Astrocyte of the cerebellum (primary cell): ENCODE results near the gene PFN1.

Experiments used
- DNase-seq: peaks from one replicate; pipeline ENCODE4 v3.0.0-alpha.2; 2011; ENCODE audit warnings: low read depth
- H3K4me3 ChIP-seq: 2 replicates; pipeline ENCODE4 v1.5.1; 2011; ENCODE audit warnings: mild to moderate bottlenecking, low read depth, low read length, moderate library complexity
- CTCF ChIP-seq: IDR thresholded peaks from 2 replicates; pipeline ENCODE4 v1.5.1; 2012; ENCODE audit warnings: low read length, low read depth, moderate library complexity, mild to moderate bottlenecking; ENCODE audit errors: missing control alignments
- in situ Hi-C: cut with HindIII; loops from 2 replicates; pipeline ENCODE4 v1.10.0; 2017; ENCODE audit warnings: low sequenced_read_pairs

PFN1 gene

GRCh38 chr17:4948166-4948930 is at the start of gene PFN1:
Gene PFN1, minus strand, starts transcription at chr17:4948530. Its CDS starts 136 bp downstream, at chr17:4948394.
- in situ Hi-C loops: no loop called here
- peak; percentile 78 for DNase-seq

GRCh38 chr17:4997302-4998026 is 49.1 kb upstream of the PFN1 start, which contains the start of the genes INCA1 and KIF1C:
Gene INCA1, minus strand, starts transcription at chr17:4997522. Its CDS starts 3,085 bp downstream, at chr17:4994437.
Gene KIF1C, plus strand, starts transcription at chr17:4997950. Its CDS starts 2,297 bp downstream, at chr17:5000247.
- H3K4me3 ChIP-seq: peak within 1 kb of the TSS; percentile 87
- no peak for TF ChIP-seq CTCF
- in situ Hi-C loops: no loop called here
- peak; percentile 60 for DNase-seq

More at GRCh38 chr17:4948166-4948930, at the start of gene PFN1:
- H3K4me3 ChIP-seq: peak within 1 kb of the TSS; percentile 97
- no peak for TF ChIP-seq CTCF

- DNase-seq: no peak
- TF ChIP-seq CTCF: no peak
- in situ Hi-C loops: no loop called here
- no peak overlapping the region for H3K4me3 ChIP-seq
Observed at GRCh38 chr17:4994081-4994595, 45.8 kb upstream of the PFN1 start.

GRCh38 chr17:4987767-4988567 is 39.6 kb upstream of the PFN1 start:
- in situ Hi-C loops: no loop called here
- DNase-seq: no peak
- TF ChIP-seq CTCF: no peak
- H3K4me3 ChIP-seq: peak overlapping the region; percentile 86

- TF ChIP-seq CTCF: peak; percentile 54
Observed at GRCh38 chr17:4986951-4987766, 38.8 kb upstream of the PFN1 start, which contains the start of gene CAMTA2. Gene CAMTA2, minus strand, starts transcription at chr17:4987675. Its CDS starts 1,453 bp downstream, at chr17:4986222.

More at GRCh38 chr17:4986951-4987766, 38.8 kb upstream of the PFN1 start, which contains the start of gene CAMTA2:
- in situ Hi-C loops: no loop called here
- DNase-seq: no peak
- H3K4me3 ChIP-seq: peak within 1 kb of the TSS; percentile 86
